ENCODE measurements around the gene RGS16.

DNA sequence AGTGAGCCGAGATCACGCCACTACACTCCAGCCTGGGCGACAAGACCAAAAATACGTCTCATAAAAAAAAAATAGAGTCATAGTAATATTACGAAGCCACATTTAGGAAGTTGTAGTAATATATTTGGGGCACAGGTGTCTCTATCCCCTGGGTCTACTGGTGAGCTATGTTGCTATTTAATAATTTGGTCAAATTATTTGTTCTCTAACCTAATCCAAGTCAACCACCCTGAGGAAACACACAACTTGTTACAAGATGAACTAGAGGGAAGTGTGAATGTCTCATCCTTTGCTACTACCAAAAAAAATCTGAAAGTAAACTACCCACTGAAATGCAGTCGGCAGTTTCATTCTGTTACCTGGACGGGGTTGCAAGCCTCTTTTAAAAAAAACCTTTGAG is 44.9 kb upstream of the RGS16 start:
- TF ChIP-seq ZBTB1 (tag by site-specific recombination; IDR thresholded peaks at IDR 0.05) = no peak
- TF ChIP-seq SCRT1 (tag by site-specific recombination; IDR thresholded peaks at IDR 0.05; ENCODE audit: borderline replicate concordance) = no peak
- TF ChIP-seq, protein P1, sequence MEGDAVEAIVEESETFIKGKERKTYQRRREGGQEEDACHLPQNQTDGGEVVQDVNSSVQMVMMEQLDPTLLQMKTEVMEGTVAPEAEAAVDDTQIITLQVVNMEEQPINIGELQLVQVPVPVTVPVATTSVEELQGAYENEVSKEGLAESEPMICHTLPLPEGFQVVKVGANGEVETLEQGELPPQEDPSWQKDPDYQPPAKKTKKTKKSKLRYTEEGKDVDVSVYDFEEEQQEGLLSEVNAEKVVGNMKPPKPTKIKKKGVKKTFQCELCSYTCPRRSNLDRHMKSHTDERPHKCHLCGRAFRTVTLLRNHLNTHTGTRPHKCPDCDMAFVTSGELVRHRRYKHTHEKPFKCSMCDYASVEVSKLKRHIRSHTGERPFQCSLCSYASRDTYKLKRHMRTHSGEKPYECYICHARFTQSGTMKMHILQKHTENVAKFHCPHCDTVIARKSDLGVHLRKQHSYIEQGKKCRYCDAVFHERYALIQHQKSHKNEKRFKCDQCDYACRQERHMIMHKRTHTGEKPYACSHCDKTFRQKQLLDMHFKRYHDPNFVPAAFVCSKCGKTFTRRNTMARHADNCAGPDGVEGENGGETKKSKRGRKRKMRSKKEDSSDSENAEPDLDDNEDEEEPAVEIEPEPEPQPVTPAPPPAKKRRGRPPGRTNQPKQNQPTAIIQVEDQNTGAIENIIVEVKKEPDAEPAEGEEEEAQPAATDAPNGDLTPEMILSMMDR (tag by site-specific recombination; IDR thresholded peaks at IDR 0.05) = no peak
- TF ChIP-seq ZNF768 (tag by site-specific recombination; IDR thresholded peaks at IDR 0.05) = no peak
- TF ChIP-seq, protein P2, sequence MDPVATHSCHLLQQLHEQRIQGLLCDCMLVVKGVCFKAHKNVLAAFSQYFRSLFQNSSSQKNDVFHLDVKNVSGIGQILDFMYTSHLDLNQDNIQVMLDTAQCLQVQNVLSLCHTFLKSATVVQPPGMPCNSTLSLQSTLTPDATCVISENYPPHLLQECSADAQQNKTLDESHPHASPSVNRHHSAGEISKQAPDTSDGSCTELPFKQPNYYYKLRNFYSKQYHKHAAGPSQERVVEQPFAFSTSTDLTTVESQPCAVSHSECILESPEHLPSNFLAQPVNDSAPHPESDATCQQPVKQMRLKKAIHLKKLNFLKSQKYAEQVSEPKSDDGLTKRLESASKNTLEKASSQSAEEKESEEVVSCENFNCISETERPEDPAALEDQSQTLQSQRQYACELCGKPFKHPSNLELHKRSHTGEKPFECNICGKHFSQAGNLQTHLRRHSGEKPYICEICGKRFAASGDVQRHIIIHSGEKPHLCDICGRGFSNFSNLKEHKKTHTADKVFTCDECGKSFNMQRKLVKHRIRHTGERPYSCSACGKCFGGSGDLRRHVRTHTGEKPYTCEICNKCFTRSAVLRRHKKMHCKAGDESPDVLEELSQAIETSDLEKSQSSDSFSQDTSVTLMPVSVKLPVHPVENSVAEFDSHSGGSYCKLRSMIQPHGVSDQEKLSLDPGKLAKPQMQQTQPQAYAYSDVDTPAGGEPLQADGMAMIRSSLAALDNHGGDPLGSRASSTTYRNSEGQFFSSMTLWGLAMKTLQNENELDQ (tag by site-specific recombination; IDR thresholded peaks at IDR 0.05; ENCODE audit: low read depth) = no peak
- TF ChIP-seq ZFHX2 (tag by site-specific recombination; conservative IDR thresholded peaks at IDR 0.05) = no peak
- TF ChIP-seq MEIS1 (CRISPR knock-in tag; IDR thresholded peaks at IDR 0.05; ENCODE audit: borderline replicate concordance) = no peak
- TF ChIP-seq KLF7 (tag by site-specific recombination; IDR thresholded peaks at IDR 0.05; ENCODE audit: borderline replicate concordance) = no peak
- TF ChIP-seq, protein P3, sequence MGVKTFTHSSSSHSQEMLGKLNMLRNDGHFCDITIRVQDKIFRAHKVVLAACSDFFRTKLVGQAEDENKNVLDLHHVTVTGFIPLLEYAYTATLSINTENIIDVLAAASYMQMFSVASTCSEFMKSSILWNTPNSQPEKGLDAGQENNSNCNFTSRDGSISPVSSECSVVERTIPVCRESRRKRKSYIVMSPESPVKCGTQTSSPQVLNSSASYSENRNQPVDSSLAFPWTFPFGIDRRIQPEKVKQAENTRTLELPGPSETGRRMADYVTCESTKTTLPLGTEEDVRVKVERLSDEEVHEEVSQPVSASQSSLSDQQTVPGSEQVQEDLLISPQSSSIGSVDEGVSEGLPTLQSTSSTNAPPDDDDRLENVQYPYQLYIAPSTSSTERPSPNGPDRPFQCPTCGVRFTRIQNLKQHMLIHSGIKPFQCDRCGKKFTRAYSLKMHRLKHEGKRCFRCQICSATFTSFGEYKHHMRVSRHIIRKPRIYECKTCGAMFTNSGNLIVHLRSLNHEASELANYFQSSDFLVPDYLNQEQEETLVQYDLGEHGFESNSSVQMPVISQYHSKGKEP (tag by site-specific recombination; IDR thresholded peaks at IDR 0.05) = no peak
- no peak for TF ChIP-seq ZNF558 (tag by site-specific recombination; IDR thresholded peaks at IDR 0.05)
- TF ChIP-seq, protein P4, sequence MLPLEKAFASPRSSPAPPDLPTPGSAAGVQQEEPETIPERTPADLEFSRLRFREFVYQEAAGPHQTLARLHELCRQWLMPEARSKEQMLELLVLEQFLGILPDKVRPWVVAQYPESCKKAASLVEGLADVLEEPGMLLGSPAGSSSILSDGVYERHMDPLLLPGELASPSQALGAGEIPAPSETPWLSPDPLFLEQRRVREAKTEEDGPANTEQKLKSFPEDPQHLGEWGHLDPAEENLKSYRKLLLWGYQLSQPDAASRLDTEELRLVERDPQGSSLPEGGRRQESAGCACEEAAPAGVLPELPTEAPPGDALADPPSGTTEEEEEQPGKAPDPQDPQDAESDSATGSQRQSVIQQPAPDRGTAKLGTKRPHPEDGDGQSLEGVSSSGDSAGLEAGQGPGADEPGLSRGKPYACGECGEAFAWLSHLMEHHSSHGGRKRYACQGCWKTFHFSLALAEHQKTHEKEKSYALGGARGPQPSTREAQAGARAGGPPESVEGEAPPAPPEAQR (tag by site-specific recombination; IDR thresholded peaks at IDR 0.05) = no peak
- TF ChIP-seq, protein P5, sequence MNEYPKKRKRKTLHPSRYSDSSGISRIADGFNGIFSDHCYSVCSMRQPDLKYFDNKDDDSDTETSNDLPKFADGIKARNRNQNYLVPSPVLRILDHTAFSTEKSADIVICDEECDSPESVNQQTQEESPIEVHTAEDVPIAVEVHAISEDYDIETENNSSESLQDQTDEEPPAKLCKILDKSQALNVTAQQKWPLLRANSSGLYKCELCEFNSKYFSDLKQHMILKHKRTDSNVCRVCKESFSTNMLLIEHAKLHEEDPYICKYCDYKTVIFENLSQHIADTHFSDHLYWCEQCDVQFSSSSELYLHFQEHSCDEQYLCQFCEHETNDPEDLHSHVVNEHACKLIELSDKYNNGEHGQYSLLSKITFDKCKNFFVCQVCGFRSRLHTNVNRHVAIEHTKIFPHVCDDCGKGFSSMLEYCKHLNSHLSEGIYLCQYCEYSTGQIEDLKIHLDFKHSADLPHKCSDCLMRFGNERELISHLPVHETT (tag by site-specific recombination; IDR thresholded peaks at IDR 0.05) = no peak
- TF ChIP-seq, protein P6, sequence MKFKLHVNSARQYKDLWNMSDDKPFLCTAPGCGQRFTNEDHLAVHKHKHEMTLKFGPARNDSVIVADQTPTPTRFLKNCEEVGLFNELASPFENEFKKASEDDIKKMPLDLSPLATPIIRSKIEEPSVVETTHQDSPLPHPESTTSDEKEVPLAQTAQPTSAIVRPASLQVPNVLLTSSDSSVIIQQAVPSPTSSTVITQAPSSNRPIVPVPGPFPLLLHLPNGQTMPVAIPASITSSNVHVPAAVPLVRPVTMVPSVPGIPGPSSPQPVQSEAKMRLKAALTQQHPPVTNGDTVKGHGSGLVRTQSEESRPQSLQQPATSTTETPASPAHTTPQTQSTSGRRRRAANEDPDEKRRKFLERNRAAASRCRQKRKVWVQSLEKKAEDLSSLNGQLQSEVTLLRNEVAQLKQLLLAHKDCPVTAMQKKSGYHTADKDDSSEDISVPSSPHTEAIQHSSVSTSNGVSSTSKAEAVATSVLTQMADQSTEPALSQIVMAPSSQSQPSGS (tag by site-specific recombination; IDR thresholded peaks at IDR 0.05; ENCODE audit: low read depth) = no peak

Measured in HEK293 (cell line).